Heart left ventricle (tissue), 16 donors: ENCODE measurements around the gene ADRB1. TPM values are rescaled to one million over a fixed set of nuclear protein-coding genes. Genes with fewer than 3 reads are reported as not detected.

Experiments
- ATAC-seq, 4 donors: fragments of 200-7000 bp; cut with Tn5 transposase; one replicate each; pipeline ENCODE4 v1.9.1; 2020 to 2022; ENCODE audit warnings: moderate library complexity in 4 of 4, mild to moderate bottlenecking in 3 of 4, moderate number of reproducible peaks in 1 of 4
- DNase-seq, 5 donors: peaks; one replicate each; pipeline ENCODE4 v3.0.0-alpha.2; 2020
- H3K27ac ChIP-seq, 12 donors: fragments of 200-600 bp; sonication (generic) in 4 of 12; one replicate each; pipeline versions ENCODE4 v1.5.0 to v1.8.0; 2016 to 2022; ENCODE audit warnings: mild to moderate bottlenecking in 2 of 12
- H3K27me3 ChIP-seq, 9 donors: fragments of 200-600 bp; sonication (generic) in 2 of 9; one replicate each; pipeline versions ENCODE4 v1.5.1 to v1.8.0; 2016 to 2022; ENCODE audit warnings: mild to moderate bottlenecking in 3 of 9
- H3K36me3 ChIP-seq, 9 donors: fragments of 200-600 bp; sonication (generic) in 2 of 9; one replicate each; pipeline versions ENCODE4 v1.5.0 to v1.8.0; 2018 to 2022; ENCODE audit warnings: mild to moderate bottlenecking in 2 of 9
- H3K4me1 ChIP-seq, 12 donors: fragments of 200-600 bp; sonication (generic) in 4 of 12; one replicate each; pipeline versions ENCODE4 v1.5.0 to v1.8.0; 2016 to 2022; ENCODE audit warnings: mild to moderate bottlenecking in 3 of 12
- H3K4me3 ChIP-seq, 12 donors: fragments of 200-600 bp; sonication (generic) in 4 of 12; one replicate each; pipeline versions ENCODE4 v1.5.0 to v1.8.0; 2017 to 2022; ENCODE audit warnings: mild to moderate bottlenecking in 9 of 12, moderate library complexity in 4 of 12
- H3K9me3 ChIP-seq, 12 donors: fragments of 200-600 bp; sonication (generic) in 4 of 12; one replicate each; pipeline versions ENCODE4 v1.5.0 to v1.8.0; 2016 to 2022; ENCODE audit warnings: mild to moderate bottlenecking in 1 of 12
- CTCF ChIP-seq, 12 donors: fragments of 200-600 bp; sonication (generic) in 4 of 12; IDR thresholded peaks; one replicate each; pipeline versions ENCODE4 v1.5.0 to v1.8.0; 2018 to 2022; ENCODE audit warnings: antibody characterized with exemption in 12 of 12, mild to moderate bottlenecking in 5 of 12
- POLR2A ChIP-seq, 2 donors: fragments of 450-650 bp; IDR thresholded peaks; one replicate each; pipeline ENCODE4 v1.6.1; 2017; ENCODE audit warnings: antibody characterized with exemption in 2 of 2, mild to moderate bottlenecking in 2 of 2, moderate library complexity in 2 of 2
- WGBS, 4 donors: extraction: QIAGEN DNeasy Blood & Tissue Kit in 2 of 4; methylation state at CpG; one replicate each; pipeline versions ENCODE4 v1.1.5 to v1.1.7; 2013 to 2018; 5-methylcytosine and 5-hydroxymethylcytosine counted together
- intact Hi-C, 10 donors: fragments of 100-400 bp; cut with DNase I; formaldehyde crosslinking; loops; one replicate each; pipeline versions ENCODE4 v1.11.1 to v1.14.2; 2022
- polyA plus RNA-seq, 2 donors: library from polyadenylated mRNA; stranded (reverse); fragments of 200-250 nt; gene quantifications; one replicate each; pipeline ENCODE4 v1.2.3, GENCODE V29; 2013
- total RNA-seq, 9 donors: library from RNA; depleted of rRNA in 2 of 9; stranded (reverse); fragments of >200 nt in 2 of 9; fragmentation: NEBNext Ultra II Directional in 3 of 9; extraction: Animal tissue kit (Norgen Biotek cat#: 25700) in 3 of 9; gene quantifications; one replicate each; pipeline versions ENCODE4 v1.1.0 to v1.2.4, GENCODE V29; 2016 to 2023
- donor health status: ischemic (EF 13 %, LVEDD 7.1; RV severe dilation, severe dysfunction).
- donor health status: healthy with polysubstance abuse.
- donor health status: DM: no; HTN: yes; CAD: no.
- donor health status: DM: no; HTN: no; CAD: no.
- donor health status: ischemic (EF 25% LVEDD 6.9; RV normal size, moderate dysfunction).
- donor health status: ischemic (EF 25% LVEDD 5.7; RV mildly dilated, moderate dysfunction).
- donor health status: healthy.
- donor health status: DM: yes; HTN: yes; CAD: no.
- donor health status: ischemic (EF 35%, LVEDD 5.7; RV mildly dilated, moderate dysfunction).
- donor health status: nonischemic (EF 11% LVEDD 7.7; RV severe dilation, severe dysfunction).
- donor health status: DM: yes; HTN: yes; CAD: no.
- donor health status: PGD.
- donor health status: ischemic (EF 29% LVEDD 5.4; RV normal size, mild dysfunction).
- donor health status: nonischemic (EF 23%, LVEDD 6.1; RV moderate dilation, normal function).

ADRB1 gene
- total and polyA plus RNA-seq, 11 donors = 7.3 to 115 (median 59.4) TPM

- Histone ChIP-seq H3K9me3 (no peaks in the 10 kb centered on the region), H3K4me3 (peak overlapping the region; percentile 49 to 80 (median 64)), H3K36me3 (peaks cover 0 to 3% (median 0%) of the 10 kb centered on the region in 9 donors), H3K27me3 (peaks cover 0 to 67% (median 0%) of the 10 kb centered on the region in 9 donors), H3K4me1 (peaks cover 0 to 25% (median 6%) of the 10 kb centered on the region in 12 donors), H3K27ac (peak overlapping the region; percentile 69 to 93 (median 86))
- TF ChIP-seq POLR2A (IDR thresholded peaks at IDR 0.05) = no peak
- TF ChIP-seq CTCF (IDR thresholded peaks at IDR 0.05) = no peak
- WGBS, 4 donors = 3 to 4% (median 3%) methylated on average over 45 to 78 of the region's 78 CpGs
- DNase-seq = peak in 4 of 5 donors; percentile 43 to 79 (median 58)
- intact Hi-C loops = loop anchor here in 6 of 10 donors (5.0 to 10.0 kb wide), 5 partner anchors 57 to 191 kb away; partner anchors contain the start of genes DCLRE1A (in 4 of the 6) and NHLRC2 (in 4 of the 6)
- ATAC-seq = no peak
Observed at GRCh38 chr10:114045136-114046086, 1.7 kb downstream of the ADRB1 start.

GRCh38 chr10:114046087-114046458 is 2.4 kb downstream of the ADRB1 start:
- intact Hi-C loops = loop anchor here in 6 of 10 donors (5.0 to 10.0 kb wide), 5 partner anchors 56 to 191 kb away; partner anchors contain the start of genes DCLRE1A (in 4 of the 6) and NHLRC2 (in 4 of the 6)
- Histone ChIP-seq H3K27ac (peak overlapping the region; percentile 28 to 93 (median 86)), H3K4me1 (peaks cover 0 to 25% (median 6%) of the 10 kb centered on the region in 12 donors), H3K27me3 (peaks cover 0 to 65% (median 0%) of the 10 kb centered on the region in 9 donors), H3K4me3 (peak overlapping the region; percentile 49 to 80 (median 64)), H3K9me3 (no peaks in the 10 kb centered on the region), H3K36me3 (peaks cover 0 to 3% (median 0%) of the 10 kb centered on the region in 9 donors)
- DNase-seq = no peak
- no peak for ATAC-seq
- TF ChIP-seq CTCF (IDR thresholded peaks at IDR 0.05) (no peak), POLR2A (IDR thresholded peaks at IDR 0.05) (no peak)
- WGBS, 4 donors = 35 to 43% (median 40%) methylated on average over 7 of the region's 7 CpGs

GRCh38 chr10:114048472-114048871 is 4.8 kb downstream of the ADRB1 start:
- 25 to 41% (median 38%) methylated on average over 3 of the region's 3 CpGs for WGBS, 4 donors
- TF ChIP-seq POLR2A (IDR thresholded peaks at IDR 0.05) (no peak), CTCF (IDR thresholded peaks at IDR 0.05) (no peak)
- peak overlapping the region; percentile 31 to 93 (median 86) for H3K27ac ChIP-seq
- peaks cover 0 to 52% (median 0%) of the 10 kb centered on the region in 9 donors for H3K27me3 ChIP-seq
- peaks cover 0 to 17% (median 5%) of the 10 kb centered on the region in 12 donors for H3K4me1 ChIP-seq
- peak overlapping the region; percentile 21 to 80 (median 64) for H3K4me3 ChIP-seq
- H3K9me3 ChIP-seq = no peaks in the 10 kb centered on the region
- DNase-seq = peak in 1 of 5 donors; percentile 43
- intact Hi-C loops = loop anchor here in 6 of 10 donors (2.0 to 10.0 kb wide), 6 partner anchors 18 to 194 kb away; partner anchors contain the start of genes DCLRE1A (in 4 of the 6) and NHLRC2 (in 4 of the 6)
- peak in 2 of 4 donors; percentile 28 to 46 for ATAC-seq
- H3K36me3 ChIP-seq = peaks cover 0 to 3% (median 0%) of the 10 kb centered on the region in 9 donors

GRCh38 chr10:114051714-114052113 is 8.0 kb downstream of the ADRB1 start:
- peaks cover 0 to 24% (median 3%) of the 10 kb centered on the region in 12 donors for H3K4me1 ChIP-seq
- DNase-seq (no peak), ATAC-seq (no peak)
- intact Hi-C loops = no loop called here
- TF ChIP-seq POLR2A (IDR thresholded peaks at IDR 0.05) (no peak), CTCF (IDR thresholded peaks at IDR 0.05) (no peak)
- no peaks in the 10 kb centered on the region for H3K9me3 ChIP-seq
- H3K4me3 ChIP-seq = no peak overlapping the region
- 90 to 93% (median 91%) methylated on average over 3 of the region's 3 CpGs for WGBS, 4 donors
- H3K27ac ChIP-seq = peak overlapping the region in 3 of 12 donors; percentile 28 to 91 (median 85)
- H3K27me3 ChIP-seq = peaks cover 0 to 29% (median 0%) of the 10 kb centered on the region in 9 donors
- H3K36me3 ChIP-seq = no peaks in the 10 kb centered on the region
